ENCODE measurements around the gene ARL6IP5.

ARL6IP5 gene, protein sequence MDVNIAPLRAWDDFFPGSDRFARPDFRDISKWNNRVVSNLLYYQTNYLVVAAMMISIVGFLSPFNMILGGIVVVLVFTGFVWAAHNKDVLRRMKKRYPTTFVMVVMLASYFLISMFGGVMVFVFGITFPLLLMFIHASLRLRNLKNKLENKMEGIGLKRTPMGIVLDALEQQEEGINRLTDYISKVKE

DNA sequence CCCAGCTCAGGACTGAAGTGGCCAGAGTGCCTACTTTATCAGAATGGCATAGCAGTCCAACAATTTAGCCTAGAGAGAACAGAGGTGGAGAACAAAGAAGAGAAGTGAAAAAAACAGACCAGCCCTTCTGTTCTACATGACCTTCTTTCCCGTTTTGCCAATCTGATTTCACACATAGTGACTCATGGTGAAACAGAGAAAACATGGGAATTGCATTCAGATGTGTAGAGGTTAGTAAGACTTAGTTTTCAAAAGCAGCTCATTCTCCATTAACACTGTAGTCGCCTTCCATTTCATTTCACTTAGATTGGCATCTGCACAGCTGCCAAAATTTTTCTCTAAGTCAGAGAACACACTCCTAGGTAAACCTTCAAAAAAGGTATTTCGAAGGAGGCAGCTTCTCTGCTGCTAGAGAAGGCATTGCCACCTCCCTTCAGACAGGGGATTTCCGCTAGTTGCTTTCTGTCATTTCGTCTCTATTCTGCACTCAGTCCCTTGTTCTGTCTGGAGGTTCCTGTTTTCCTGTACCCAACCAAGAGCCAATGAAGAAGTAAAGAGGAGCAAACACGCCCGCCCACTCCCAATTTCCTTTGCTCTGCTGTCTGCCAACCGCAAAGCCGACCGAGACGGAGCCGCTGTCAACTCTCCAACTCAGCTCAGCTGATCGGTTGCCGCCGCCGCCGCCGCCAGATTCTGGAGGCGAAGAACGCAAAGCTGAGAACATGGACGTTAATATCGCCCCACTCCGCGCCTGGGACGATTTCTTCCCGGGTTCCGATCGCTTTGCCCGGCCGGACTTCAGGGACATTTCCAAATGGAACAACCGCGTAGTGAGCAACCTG is at the start of gene ARL6IP5:
ARL6IP5 (plus strand) TSS at position 612 of the 842 bp plus-strand sequence; CDS start at position 723, 111 bp downstream.
- peak; percentile 95 for DNase-seq (ENCODE audit: low read depth)

DNA sequence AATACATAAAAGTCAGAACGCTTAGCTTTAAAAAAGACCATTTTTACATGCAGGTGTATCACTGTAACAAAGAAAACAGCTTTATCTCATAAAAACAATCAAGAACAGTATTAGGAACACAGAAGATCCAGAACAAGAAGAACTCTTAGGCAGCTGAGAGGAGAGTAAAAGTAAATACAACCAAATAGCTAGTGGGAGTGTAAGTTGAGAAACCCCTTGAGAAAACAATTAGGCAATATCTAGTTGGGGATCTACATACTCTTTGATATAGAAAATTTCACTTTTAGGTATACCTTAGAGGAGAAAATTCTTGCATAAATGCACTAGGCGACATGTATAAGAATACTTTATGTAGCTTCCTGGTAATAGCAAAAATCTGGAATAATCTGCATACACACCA is 40.1 kb upstream of the ARL6IP5 start:
- peak; percentile 20 for DNase-seq (ENCODE audit: low read depth)

DNA sequence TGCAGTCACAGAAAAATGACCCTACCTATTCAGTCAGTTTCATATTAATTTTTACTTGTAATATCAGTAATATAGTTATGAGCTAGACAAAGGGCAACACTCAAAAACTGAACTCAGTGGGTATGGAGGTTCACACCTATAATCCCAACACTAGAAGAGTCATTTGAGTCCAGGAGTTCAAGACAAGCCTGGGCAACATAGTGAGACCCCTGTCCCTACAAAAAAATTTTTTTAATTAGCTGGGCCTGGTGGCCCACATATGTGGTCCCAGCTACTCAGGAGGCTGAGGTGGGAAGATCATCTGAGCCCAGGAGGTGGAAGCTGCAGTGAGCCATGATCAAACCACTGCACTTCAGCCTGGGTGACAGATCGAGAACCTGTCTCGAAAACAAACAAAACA is 35.7 kb upstream of the ARL6IP5 start:
- DNase-seq (ENCODE audit: low read depth) = no peak

DNA sequence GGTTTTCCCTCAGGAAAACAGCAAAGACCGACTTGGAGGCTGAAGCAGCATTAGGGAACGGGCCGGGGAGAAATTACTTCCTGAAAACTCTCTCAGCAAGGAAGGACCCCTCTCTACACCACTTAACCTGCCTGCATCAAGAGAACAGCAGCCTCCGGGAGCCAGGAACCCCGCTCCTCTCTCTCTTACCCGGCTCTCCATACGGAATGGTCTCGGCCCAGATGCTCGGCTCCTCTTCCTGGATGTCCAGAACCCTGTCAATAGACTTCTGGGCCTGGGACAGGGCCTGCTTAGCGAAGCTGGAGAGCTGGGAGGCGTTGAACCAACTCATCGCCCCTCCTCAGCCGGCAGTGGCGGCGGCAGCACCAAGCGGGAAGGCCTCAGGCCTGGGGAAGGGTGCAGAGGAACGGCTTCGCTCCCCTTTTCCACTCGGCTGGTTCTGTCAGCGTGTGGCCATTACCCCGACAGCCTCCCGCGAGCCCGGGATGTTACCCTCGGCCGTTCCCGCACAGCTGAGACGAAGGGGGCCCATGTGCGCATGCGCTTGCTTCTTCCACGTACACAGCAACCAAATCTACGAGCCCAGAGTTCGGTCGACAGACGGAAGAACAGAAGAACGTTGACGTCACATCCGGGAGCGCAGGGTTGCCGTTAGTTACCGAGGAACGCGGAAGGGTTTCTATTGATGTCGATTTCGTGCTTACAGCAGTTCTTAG is 32.8 kb upstream of the ARL6IP5 start, which contains the start of gene TMF1:
TMF1 (minus strand) TSS at position 578 of the 716 bp plus-strand sequence; CDS start at position 331, 247 bp downstream.
- peak; percentile 99 for DNase-seq (ENCODE audit: low read depth)

DNA sequence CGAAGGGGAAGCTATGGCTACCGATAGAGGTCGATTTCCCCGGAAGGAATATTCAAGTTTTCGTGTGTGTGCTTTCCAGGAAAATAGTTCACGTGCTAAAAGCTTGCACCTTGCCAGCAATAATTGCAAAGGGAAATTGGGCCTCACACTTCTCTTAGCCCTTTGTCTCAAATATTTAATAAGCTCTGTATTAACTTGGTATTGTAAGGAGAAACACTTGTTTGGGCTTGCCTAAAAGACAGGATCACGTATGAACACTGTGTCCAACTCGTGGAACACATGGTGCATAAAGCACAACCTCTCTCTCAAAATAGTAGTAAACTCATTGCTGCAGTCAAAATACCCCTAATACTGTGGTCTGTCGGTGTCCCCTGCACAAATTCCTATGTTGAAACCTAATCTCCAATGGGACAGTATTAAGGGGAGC is 32.3 kb upstream of the ARL6IP5 start:
- DNase-seq (ENCODE audit: low read depth) = no peak

DNA sequence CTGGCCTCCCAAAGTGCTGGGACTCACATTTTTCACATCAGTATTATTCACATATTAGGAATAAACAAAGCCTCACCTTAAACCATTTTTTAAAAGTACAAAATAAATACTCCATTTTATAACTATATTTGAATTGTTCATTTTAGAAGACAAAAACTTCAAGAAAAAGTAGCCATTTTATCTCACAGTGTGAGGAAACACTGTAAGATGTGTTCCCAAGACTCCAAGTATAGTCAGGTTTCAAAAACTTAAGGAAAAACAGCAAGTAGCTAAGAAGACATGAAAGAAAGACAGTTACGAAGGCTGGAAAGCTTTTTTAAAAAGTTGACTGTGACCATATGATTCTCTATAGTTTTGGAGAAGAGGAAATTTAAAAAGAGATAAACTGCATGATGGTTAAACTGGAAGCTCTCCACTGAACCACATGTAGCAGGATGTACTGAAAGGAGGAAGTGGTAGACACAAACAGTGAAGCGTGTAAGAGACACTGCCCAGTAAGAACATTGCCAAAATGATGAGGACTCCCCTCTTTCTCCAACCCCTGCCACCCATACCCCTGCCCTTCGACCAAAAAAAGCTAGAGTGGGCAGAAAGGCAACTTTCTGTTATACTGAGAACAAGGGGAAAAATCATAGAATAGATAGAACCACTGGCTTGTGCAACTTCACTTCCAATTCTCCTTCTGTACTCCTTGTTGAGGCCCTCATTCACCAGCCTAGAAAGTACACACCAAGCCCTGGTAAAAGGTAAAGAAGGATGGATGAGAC is 26.4 kb upstream of the ARL6IP5 start:
- DNase-seq (ENCODE audit: low read depth) = no peak

DNA sequence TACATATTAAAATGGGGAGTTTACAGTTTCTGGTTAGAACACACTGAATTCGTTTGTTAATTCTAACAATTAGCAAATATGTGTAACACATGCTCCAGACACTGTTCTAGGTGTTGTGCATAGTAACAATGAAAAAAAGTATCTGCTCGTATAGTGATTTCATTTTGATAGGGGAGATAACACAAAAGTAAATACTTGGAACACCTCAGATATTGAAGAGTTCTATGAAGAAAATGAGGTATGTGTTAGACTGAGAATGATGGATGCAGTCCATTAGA is 25.9 kb upstream of the ARL6IP5 start:
- no peak for DNase-seq (ENCODE audit: low read depth)

DNA sequence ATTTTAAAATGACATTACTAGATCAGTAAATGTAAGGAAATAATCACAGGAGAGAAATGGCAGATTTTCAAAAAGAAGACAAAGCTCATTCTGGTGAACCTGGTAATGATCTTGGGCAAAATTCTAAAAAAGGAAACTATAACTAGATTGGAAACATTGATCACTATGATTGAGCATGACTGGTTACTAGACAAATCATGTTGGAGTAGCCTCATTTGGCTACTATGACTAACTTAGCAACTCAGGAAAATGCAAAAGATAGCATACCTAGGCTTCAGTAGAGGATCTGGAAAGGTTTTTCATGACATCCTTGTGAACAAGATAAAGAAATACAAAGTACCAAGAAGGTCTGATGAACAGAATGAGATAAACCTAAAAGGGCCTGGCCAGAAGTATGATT is 25.0 kb upstream of the ARL6IP5 start:
- no peak for DNase-seq (ENCODE audit: low read depth)

DNA sequence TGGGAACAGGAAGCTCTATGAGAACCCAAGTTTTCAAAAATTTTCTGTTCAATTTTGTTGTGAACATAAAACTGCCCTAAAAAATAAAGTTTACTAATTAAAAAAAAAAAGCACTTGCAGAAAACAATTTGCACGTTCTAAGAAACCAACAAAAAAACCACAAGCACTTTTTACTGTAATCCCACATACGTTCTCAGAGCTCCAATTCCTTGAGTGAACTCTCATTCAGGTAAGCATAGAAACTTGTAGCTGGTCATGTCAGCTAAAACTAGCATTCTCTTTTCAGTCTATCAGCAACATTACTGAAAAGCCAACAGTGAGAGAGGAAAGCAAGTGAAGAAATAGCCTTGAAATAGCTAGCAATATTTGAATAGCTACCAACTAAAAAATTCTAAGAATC is 21.1 kb upstream of the ARL6IP5 start:
- DNase-seq (ENCODE audit: low read depth) = no peak

DNA sequence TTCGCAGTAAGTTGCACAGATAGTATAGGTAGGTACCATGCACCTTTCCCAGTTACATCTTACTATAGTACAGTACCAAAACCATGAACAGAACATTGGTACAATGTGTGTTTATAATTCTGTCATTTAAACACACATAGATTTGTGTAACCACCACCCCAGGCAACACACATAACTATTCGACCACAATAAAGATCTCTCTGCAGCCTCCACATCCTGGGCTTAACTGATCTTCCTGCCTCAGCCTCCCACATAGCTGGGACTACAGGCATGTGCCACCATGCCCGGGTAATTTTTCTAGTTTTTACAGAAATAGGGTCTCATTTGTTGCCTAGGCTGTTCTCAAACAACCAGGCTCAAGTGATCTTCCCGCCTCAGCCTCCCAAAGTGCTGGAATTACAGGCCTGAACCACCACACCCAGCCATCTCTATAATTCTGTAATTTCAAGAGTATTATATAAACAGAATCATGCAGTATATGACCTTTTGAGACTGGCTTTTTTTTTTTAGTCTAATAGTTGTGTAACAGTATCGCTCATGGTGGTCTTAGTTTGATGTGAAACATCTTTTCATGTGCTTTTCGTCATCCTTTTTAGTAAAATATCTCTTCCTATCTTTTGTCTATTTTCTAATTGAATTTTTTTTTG is 19.3 kb upstream of the ARL6IP5 start:
- no peak for DNase-seq (ENCODE audit: low read depth)

DNA sequence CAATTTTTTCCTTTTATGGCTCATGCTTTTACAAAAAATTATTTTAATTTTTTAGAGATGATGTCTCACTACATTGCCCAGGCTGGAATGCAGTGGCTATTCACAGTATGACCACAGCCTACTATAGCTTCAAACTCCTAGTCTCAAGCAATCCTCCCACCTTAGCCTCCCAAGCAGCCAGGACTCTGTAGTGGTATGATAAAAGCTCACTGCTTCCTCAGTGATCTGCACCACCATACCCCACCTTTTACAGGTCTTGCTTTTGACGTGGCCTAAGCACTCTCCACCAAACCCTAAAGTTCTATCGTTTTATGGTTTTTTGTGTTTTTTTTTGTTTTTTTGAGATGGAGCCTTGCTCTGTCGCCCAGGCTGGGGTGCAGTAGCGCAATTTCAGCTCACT is 18.6 kb upstream of the ARL6IP5 start:
- no peak for DNase-seq (ENCODE audit: low read depth)

DNA sequence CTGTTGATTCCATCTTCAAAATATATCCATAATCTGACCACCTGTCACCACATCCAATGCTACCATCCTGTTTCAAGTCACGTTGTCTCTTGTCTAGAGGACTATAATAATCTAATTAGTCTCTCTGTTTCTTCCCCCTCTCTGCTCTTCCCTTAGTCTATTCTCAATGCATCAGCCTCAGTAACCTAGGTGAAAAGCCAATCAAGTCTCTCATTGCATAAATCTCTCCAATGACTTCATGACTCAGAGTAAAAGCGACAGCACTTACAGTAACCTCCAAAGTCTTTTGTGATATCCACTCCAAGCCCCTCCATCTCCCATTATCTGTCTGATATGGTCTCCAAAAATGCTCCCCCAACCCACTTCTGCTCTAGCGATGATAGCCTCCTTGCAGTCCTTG is 11.8 kb upstream of the ARL6IP5 start:
- no peak for DNase-seq (ENCODE audit: low read depth)

DNA sequence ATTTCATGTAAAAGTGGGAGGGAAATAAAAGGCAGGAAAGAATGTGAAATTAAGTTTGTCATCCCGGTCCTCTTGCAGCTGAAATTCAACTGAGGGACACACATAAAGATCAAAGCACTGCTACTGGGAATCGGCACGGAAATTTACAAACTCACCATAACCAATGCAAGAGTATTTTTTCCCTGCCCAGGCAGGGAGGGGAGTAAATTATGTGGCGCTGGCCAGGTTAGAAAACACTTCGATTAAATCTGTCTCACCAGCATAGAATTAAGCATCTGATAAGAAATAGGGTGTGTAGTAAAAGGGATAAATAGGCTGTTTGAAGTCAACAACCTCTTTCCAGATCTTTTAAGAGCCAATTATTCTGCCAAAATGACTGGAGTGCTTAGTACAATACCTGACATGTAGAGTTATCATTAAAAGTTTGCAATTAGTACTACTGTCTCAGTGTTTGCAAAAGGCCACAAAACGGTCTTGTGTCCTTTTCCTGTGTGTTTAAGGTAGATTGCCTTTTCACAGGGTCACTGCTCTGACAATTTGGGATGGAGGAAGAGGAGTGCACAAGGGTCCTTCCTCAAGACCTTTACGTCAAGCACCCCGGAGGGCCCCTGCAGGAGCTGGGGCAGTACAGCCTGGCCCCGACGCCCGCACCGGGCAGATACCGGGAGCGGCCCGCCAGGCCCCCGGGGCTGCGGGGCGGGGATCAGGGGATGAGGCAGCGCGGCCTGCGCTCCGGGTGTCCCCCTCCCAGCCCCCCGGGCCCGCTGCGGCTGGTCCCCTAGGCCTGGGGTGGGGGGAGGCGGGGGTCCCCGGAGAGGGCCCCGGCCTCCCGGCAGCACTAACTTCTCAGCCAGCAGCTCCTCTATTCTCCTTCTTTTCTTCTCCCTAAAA is 5.2 kb upstream of the ARL6IP5 start:
- no peak for DNase-seq (ENCODE audit: low read depth)

DNA sequence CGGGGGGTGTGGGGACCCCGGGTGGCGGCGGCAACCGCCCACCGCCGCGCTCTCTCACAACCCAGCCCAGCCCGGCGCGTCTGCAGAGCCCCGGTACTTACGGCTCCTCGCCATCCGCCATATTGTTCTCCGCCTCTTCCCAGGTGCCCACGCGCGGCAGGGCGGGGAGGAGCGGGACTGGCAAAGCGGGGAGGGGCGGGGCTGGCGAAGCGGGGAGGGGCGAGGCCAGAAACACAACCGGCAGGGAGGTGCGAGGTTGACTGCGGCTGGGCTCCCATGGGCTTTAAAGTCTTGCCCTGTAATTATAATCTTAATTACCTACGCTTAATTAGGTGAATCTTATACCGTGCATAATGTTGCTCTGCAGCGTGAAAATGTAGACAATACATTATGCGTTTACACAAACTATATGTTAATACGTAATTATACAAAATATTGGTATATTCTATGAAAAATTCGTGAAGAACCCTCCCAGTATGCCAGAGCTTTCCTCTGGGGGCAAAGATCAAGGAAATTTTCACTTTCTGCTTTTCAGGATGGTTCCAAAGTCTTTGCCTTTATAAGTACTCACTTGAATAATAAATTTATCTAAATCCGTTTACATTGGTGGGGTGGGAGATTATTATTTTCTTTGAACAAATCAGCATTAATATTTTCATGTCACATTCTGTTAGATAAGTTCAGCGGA is 4.4 kb upstream of the ARL6IP5 start, which contains the start of gene UBA3:
UBA3 (minus strand) TSS at position 133 of the 688 bp plus-strand sequence; CDS start at position 121, 12 bp downstream.
- DNase-seq (ENCODE audit: low read depth) = peak; percentile 82

DNA sequence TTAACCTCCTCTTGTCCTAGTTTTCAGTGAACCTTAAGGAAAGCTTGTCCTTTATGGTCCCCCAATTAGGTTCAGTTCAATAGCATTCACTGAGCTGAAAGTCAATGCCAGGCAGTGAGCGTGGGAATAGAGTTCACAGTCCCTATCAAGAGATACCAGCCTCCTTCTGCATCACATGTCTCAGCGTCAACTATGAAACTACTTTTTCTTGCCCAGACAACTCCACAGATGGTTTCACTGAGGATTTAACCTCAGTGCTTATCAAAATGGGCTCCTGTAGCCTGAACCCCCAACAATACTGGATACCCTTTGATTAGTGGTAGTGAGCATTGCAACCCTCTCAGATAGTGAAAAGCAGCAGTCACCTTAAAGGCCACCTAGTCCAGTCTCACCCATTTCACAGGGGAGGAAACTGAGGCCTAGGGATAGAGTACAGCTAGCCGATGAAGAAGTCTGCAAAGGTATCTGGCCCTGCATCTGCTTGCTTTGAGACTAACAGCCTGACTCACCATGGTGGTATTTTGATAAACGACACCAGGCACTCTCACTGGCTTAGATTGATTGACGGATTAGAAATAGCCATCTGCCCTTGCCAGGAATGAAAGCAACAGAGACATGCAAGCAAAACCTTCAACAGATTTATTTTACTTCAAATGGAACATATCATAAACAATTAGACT is 3.0 kb upstream of the ARL6IP5 start:
- DNase-seq (ENCODE audit: low read depth) = no peak

DNA sequence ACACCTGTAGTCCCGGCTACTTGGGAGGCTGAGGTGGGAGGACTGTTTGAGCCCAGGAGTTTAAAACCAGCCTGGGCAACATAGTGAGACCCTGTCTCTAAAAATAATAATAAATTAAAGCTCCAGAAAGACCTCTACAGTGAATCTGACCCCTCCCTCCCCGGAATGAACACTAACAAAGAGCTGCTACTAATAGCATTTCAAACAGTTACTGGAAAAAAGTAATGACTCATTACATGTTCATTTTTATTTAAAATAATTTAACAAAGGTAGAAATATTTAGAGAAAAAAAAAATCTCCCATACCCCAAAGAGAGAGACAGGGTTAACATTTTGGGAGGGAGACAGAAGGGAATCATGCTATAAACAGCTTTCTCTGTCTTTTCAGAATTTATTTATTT is 2.4 kb upstream of the ARL6IP5 start:
- no peak for DNase-seq (ENCODE audit: low read depth)

DNA sequence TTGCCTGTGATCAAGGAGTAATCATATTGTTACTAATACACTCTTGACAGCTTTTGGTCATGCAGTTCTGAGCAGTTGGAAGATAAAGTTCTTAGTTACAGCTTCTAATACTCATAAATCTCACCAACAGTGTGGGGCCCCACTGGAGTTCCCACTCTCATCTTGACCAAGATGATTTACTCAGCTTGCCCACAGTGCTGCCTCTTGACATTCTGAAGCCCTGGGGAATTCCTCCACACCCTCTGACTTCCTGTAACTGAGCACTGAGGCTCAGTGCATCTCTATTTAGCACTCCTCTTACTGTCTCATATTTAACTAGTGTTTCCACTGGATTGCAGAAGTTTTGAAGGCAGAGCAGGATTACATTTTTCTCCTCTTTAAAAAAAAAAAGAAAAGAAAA is 1.9 kb upstream of the ARL6IP5 start:
- peak; percentile 84 for DNase-seq (ENCODE audit: low read depth)

DNA sequence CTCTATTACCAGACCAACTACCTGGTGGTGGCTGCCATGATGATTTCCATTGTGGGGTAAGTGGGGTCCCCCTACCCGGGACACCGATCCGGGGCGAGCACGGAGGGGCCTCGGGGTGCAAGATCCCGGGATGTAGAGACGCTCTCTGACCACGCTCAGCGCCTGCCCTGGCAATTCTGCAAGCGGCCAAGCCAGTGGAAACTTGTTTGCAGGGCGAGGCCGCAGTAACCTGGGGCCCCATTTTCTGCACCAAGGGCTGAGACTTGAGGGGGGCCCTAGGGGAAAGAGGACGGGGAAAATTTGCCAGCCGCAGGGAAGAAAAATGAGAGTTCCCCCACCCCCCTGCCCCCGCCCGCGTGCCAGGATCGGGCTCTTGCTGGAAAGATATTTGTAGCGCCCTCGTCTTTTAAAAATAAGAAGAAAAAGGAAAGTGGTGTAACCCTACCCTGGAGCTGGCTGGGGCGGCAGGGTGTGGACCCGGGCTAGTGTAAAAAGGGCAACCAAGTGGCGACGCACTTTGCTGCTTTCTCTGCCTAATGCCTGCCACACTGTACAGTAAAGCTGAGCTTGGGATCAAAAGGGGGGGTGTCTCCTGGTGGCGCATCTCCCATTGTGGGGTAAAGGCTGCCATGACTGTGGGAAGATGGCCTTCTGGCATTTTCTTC is 563 bp downstream of the ARL6IP5 start:
- peak; percentile 54 for DNase-seq (ENCODE audit: low read depth)
